ENCODE results near the gene HOXA10. TPM values are rescaled to one million over a fixed set of nuclear protein-coding genes. Genes with fewer than 3 reads are reported as not detected.

HOXA10 gene
- total RNA-seq, 1 experiment from 2014 or later = not detected

DNA sequence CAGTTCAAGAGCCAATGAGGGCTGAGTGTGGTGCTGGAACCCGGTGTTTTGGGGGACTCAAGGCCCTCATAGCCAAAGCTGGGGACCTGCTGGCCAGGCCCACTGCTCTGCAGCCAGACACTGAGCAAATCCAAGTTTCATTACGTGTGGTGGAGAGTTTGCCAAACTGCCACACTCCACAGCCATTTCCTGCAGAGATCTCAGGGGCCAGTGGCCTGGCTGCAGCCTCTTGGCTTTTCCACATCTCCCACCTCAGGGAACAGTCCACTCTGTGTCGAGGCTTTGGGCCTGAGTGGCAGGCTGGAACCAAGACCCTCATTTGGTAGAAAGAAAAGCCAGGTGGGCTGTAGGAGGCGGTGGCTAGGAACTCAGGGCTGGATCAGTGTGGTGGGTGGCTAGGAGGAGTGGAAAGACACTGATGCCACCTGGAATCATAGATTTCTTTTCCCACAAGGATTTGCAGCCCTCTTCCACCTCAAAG is 7.7 kb upstream of the HOXA10 start:
- peaks cover 2 to 23% of the 10 kb centered on the region in 2 experiments; a peak in 2 of 5 replicates for H3K9me3 Mint-ChIP-seq
- H2AK5ac ChIP-seq (ENCODE audit: insufficient read length, low read length) = no peak overlapping the region
- no peak overlapping the region for H3K23ac ChIP-seq (ENCODE audit: insufficient read length, low read depth, low read length)
- no peak overlapping the region for H2BK20ac ChIP-seq (ENCODE audit: low read depth, low read length, poor library complexity, severe bottlenecking)
- H3K4me3 Mint-ChIP-seq = no peak overlapping the region
- H3K79me1 ChIP-seq (ENCODE audit: insufficient read depth, low read depth, low read length, poor library complexity, severe bottlenecking) = no peaks in the 10 kb centered on the region
- H3K18ac ChIP-seq (ENCODE audit: insufficient read length, low read depth, low read length) = no peak overlapping the region
- no peak overlapping the region for H3K4ac ChIP-seq (ENCODE audit: low read depth, low read length)
- H3T11ph ChIP-seq (ENCODE audit: low read length) = no peak overlapping the region
- no peak overlapping the region for H2BK12ac ChIP-seq (ENCODE audit: insufficient read length, low read depth, low read length)
- no peak overlapping the region for H2AFZ ChIP-seq (ENCODE audit: low read length)
- H2BK120ac ChIP-seq (ENCODE audit: low read depth, low read length, poor library complexity, severe bottlenecking) = no peak overlapping the region
- peaks cover 96% of the 10 kb centered on the region for H3K27me3 ChIP-seq (ENCODE audit: insufficient read depth, low read length)
- H3K36me3 Mint-ChIP-seq (ENCODE audit: insufficient read depth in 1 of 3, low read depth in 3 of 3) = peaks cover 0 to 2% (median 0%) of the 10 kb centered on the region in 3 experiments; a peak in 3 of 7 replicates
- WGBS (ENCODE audit: extremely low coverage, insufficient read length, low lambda C conversion rate) = no CpG with 5 or more reads among the region's 4 CpGs
- H4K8ac ChIP-seq (replicated peaks; ENCODE audit: insufficient read length, low read depth, low read length) = no peak overlapping the region
- H2BK5ac ChIP-seq (ENCODE audit: insufficient read length, low read length) = no peak overlapping the region
- H3K9me3 ChIP-seq (ENCODE audit: control insufficient read depth, low read depth, low read length) = no peaks in the 10 kb centered on the region
- no peaks in the 10 kb centered on the region for H4K20me1 ChIP-seq (ENCODE audit: control insufficient read depth, insufficient read depth, insufficient read length)
- H3K27ac Mint-ChIP-seq = no peak overlapping the region
- TF ChIP-seq, protein P1, sequence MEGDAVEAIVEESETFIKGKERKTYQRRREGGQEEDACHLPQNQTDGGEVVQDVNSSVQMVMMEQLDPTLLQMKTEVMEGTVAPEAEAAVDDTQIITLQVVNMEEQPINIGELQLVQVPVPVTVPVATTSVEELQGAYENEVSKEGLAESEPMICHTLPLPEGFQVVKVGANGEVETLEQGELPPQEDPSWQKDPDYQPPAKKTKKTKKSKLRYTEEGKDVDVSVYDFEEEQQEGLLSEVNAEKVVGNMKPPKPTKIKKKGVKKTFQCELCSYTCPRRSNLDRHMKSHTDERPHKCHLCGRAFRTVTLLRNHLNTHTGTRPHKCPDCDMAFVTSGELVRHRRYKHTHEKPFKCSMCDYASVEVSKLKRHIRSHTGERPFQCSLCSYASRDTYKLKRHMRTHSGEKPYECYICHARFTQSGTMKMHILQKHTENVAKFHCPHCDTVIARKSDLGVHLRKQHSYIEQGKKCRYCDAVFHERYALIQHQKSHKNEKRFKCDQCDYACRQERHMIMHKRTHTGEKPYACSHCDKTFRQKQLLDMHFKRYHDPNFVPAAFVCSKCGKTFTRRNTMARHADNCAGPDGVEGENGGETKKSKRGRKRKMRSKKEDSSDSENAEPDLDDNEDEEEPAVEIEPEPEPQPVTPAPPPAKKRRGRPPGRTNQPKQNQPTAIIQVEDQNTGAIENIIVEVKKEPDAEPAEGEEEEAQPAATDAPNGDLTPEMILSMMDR (conservative IDR thresholded peaks at IDR 0.05) = no peak
- no peak overlapping the region for H3K4me2 ChIP-seq (ENCODE audit: insufficient read depth, insufficient read length, low read length)
- H3K27me3 Mint-ChIP-seq (ENCODE audit: low read depth) = peaks cover 100% of the 10 kb centered on the region
- no peak overlapping the region for H3K27ac ChIP-seq (ENCODE audit: insufficient read length, low read depth, low read length)
- H3K56ac ChIP-seq (ENCODE audit: insufficient read length, low read depth, low read length) = no peak overlapping the region
- H4K91ac ChIP-seq (ENCODE audit: insufficient read length, low read depth, low read length) = no peak overlapping the region
- H3K4me1 ChIP-seq (ENCODE audit: insufficient read depth, low read length) = no peaks in the 10 kb centered on the region
- H3K9ac ChIP-seq (ENCODE audit: extremely low read depth, insufficient read length, low read length) = no peak overlapping the region
- peaks cover 7 to 34% of the 10 kb centered on the region in 2 experiments for H3K4me1 Mint-ChIP-seq
- H3K14ac ChIP-seq (ENCODE audit: insufficient read depth, low read length) = no peak overlapping the region
- no peak overlapping the region for H2BK15ac ChIP-seq (ENCODE audit: low read depth, low read length)
- no peaks in the 10 kb centered on the region for H3K23me2 ChIP-seq (ENCODE audit: insufficient read length, low read depth, low read length, poor library complexity, severe bottlenecking)
- no peak overlapping the region for H4K5ac ChIP-seq (ENCODE audit: insufficient read length, low read depth, low read length)
- H3K79me2 ChIP-seq (ENCODE audit: insufficient read depth, low read length) = no peaks in the 10 kb centered on the region
- peak; percentile 17 for DNase-seq
